CD4-positive, alpha-beta memory T cell (primary cell): ENCODE measurements around the gene PSME2. TPM values are rescaled to one million over a fixed set of nuclear protein-coding genes. Genes with fewer than 3 reads are reported as not detected.
A peak's percentile ranks its signal among the peaks of the same experiment; 100 is the strongest.

Source experiments
- CTCF ChIA-PET: fragments of 350-600 bp; sonication (Branson Sonifier 250); formaldehyde crosslinking; loops from one replicate; lab custom pipeline; 2021; ENCODE audit warnings: inconsistent platforms; ENCODE audit not compliant: partially characterized antibody; lab: Charles Lee
- POLR2A ChIA-PET: fragments of 350-600 bp; sonication (Branson Sonifier 250); formaldehyde crosslinking; loops from one replicate; lab custom pipeline; 2021; ENCODE audit not compliant: partially characterized antibody; lab: Charles Lee
- DNase-seq, 5 donors: peaks; one replicate each; pipeline versions ENCODE4 v3.0.0 to v3.0.0-alpha.2; 2020 to 2022; ENCODE audit warnings: mixed read lengths in 1 of 5
- H3K27ac ChIP-seq: one replicate; pipeline ENCODE4 v1.7.0; 2013; ENCODE audit warnings: low read depth, low read length
- H3K27me3 ChIP-seq: 2 replicates; pipeline ENCODE4 v1.7.0; 2013; ENCODE audit warnings: mild to moderate bottlenecking, low read length, moderate library complexity; ENCODE audit not compliant: insufficient read depth
- H3K36me3 ChIP-seq: 2 replicates; pipeline ENCODE4 v1.7.0; 2013; ENCODE audit warnings: mild to moderate bottlenecking, low read length, moderate library complexity; ENCODE audit not compliant: insufficient read depth
- H3K4me1 ChIP-seq: 2 replicates; pipeline ENCODE4 v1.7.0; 2013; ENCODE audit warnings: mild to moderate bottlenecking, low read length, moderate library complexity; ENCODE audit not compliant: insufficient read depth
- H3K4me3 ChIP-seq, 2 donors: one replicate each; pipeline ENCODE4 v1.7.0; 2013; ENCODE audit warnings: low read length in 2 of 2, mild to moderate bottlenecking in 1 of 2
- H3K9me3 ChIP-seq, 2 donors: one replicate each; pipeline ENCODE4 v1.7.0; 2013; ENCODE audit warnings: low read length in 2 of 2, control low read depth in 1 of 2; ENCODE audit not compliant: control insufficient read depth in 1 of 2
- H3K27ac Mint-ChIP-seq, 7 donors: one replicate each; pipeline ENCODE4 v1.8.0; 2020 to 2021; ENCODE audit warnings: mixed read lengths in 7 of 7, mild to moderate bottlenecking in 6 of 7, inconsistent platforms in 3 of 7, moderate library complexity in 3 of 7
- H3K27me3 Mint-ChIP-seq, 2 donors: one replicate each; pipeline ENCODE4 v1.8.0; 2020 to 2021; ENCODE audit warnings: mixed read lengths in 2 of 2
- H3K36me3 Mint-ChIP-seq, 2 donors: one replicate each; pipeline ENCODE4 v1.8.0; 2020 to 2021; ENCODE audit warnings: mixed read lengths in 2 of 2, inconsistent platforms in 1 of 2, mild to moderate bottlenecking in 1 of 2
- H3K4me1 Mint-ChIP-seq, 4 donors: one replicate each; pipeline ENCODE4 v1.8.0; 2020 to 2021; ENCODE audit warnings: mixed read lengths in 4 of 4, mild to moderate bottlenecking in 1 of 4
- H3K4me3 Mint-ChIP-seq, 8 donors: one replicate each; pipeline ENCODE4 v1.8.0; 2020 to 2021; ENCODE audit warnings: mixed read lengths in 8 of 8, mild to moderate bottlenecking in 7 of 8, moderate library complexity in 6 of 8, inconsistent platforms in 3 of 8
- H3K9me3 Mint-ChIP-seq, 8 donors: one replicate each; pipeline ENCODE4 v1.8.0; 2020 to 2021; ENCODE audit warnings: mixed read lengths in 8 of 8, mild to moderate bottlenecking in 5 of 8, inconsistent platforms in 3 of 8, moderate library complexity in 1 of 8
- intact Hi-C: fragments of 100-400 bp; cut with micrococcal nuclease; formaldehyde crosslinking; loops from one replicate; pipeline ENCODE4 v1.15.1; 2023
- polyA plus RNA-seq, 2 donors: library from polyadenylated mRNA; unstranded; fragments of 300-500 nt; fragmentation: Illumina TruSeq; gene quantifications; one replicate each; pipeline ENCODE4 v1.2.3, GENCODE V29; 2021
- total RNA-seq, 2 experiments: library from RNA; stranded (reverse); gene quantifications; one replicate each; pipeline ENCODE4 v1.2.3, GENCODE V29; 2021

PSME2 gene
- total and polyA plus RNA-seq, 4 experiments from 2014 or later, result 143 to 815 (median 331) TPM

DNA sequence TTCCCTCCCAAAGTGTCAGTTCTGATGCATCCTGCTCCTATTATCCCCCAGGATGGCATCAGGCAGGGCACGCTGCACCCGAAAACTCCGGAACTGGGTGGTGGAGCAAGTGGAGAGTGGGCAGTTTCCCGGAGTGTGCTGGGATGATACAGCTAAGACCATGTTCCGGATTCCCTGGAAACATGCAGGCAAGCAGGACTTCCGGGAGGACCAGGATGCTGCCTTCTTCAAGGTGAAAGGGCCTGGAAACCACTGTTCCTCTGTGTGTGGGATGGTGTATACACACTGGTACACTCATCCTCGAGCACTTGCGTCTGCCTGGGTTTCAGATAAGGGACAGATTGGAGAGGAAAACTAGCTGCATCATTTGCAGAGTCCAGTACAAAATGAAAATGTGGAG is 15.7 kb upstream of the PSME2 start:
- intact Hi-C loops, result no loop called here
- POLR2A ChIA-PET, result interaction anchor here (0.9 to 9.5 kb wide), 22 partner anchors 8 to 268 kb away, joined by 3 to 162 read pairs (median 18); partner anchors contain the start of genes CHMP4A, DCAF11, EMC9 and IPO4
- Histone ChIP-seq H3K27me3 (no peaks in the 10 kb centered on the region), H3K9me3 (no peaks in the 10 kb centered on the region), H3K4me3 (peak overlapping the region; percentile 73 to 97), H3K4me1 (peaks cover 50% of the 10 kb centered on the region), H3K27ac (peak overlapping the region; percentile 90), H3K36me3 (peaks cover 64% of the 10 kb centered on the region)
- peaks cover 29 to 62% (median 49%) of the 10 kb centered on the region in 4 donors for H3K4me1 Mint-ChIP-seq
- peak overlapping the region; percentile 96 to 100 (median 99) for H3K4me3 Mint-ChIP-seq
- H3K36me3 Mint-ChIP-seq, result peaks cover 56 to 83% of the 10 kb centered on the region in 2 donors
- H3K27me3 Mint-ChIP-seq, result no peaks in the 10 kb centered on the region
- CTCF ChIA-PET, result interaction anchor here (0.9 to 6.9 kb wide), 22 partner anchors 10 to 146 kb away, joined by 3 to 110 read pairs (median 6); partner anchors contain the start of genes CIDEB, DCAF11, MDP1 and NRL
- no peaks in the 10 kb centered on the region for H3K9me3 Mint-ChIP-seq
- no peak for DNase-seq
- peak overlapping the region; percentile 97 to 100 (median 99) for H3K27ac Mint-ChIP-seq

- POLR2A ChIA-PET, result interaction anchor here (0.8 to 9.5 kb wide), 29 partner anchors 9 to 270 kb away, joined by 3 to 162 read pairs (median 14); partner anchors contain the start of genes CBLN3, CHMP4A, DCAF11 and DHRS1
- CTCF ChIA-PET, result interaction anchor here (0.7 to 6.9 kb wide), 43 partner anchors 8 to 270 kb away, joined by 3 to 110 read pairs (median 4); partner anchors contain the start of genes CHMP4A, CIDEB, DCAF11 and DHRS1
- peaks cover 66% of the 10 kb centered on the region for H3K36me3 ChIP-seq
- Mint-ChIP-seq H3K4me1 (peaks cover 29 to 60% (median 48%) of the 10 kb centered on the region in 4 donors), H3K9me3 (no peaks in the 10 kb centered on the region), H3K36me3 (peaks cover 54 to 80% of the 10 kb centered on the region in 2 donors), H3K4me3 (peak within 1 kb of the TSS; percentile 96 to 100 (median 99)), H3K27ac (peak within 1 kb of the TSS; percentile 97 to 100 (median 99)), H3K27me3 (no peaks in the 10 kb centered on the region)
- intact Hi-C loops, result loop anchor here (1.0 to 2.0 kb wide), 13 partner anchors 10 to 146 kb away; partner anchors contain the start of genes CHMP4A, DCAF11, EMC9 and IPO4
- no peaks in the 10 kb centered on the region for H3K9me3 ChIP-seq
- DNase-seq, result peak; percentile 94 to 97 (median 95)
- no peaks in the 10 kb centered on the region for H3K27me3 ChIP-seq
- H3K4me1 ChIP-seq, result peaks cover 50% of the 10 kb centered on the region
- peak within 1 kb of the TSS; percentile 73 to 97 for H3K4me3 ChIP-seq
- peak within 1 kb of the TSS; percentile 90 for H3K27ac ChIP-seq
Observed at GRCh38 chr14:24160850-24161804, 14.7 kb upstream of the PSME2 start, which contains the start of gene IRF9. IRF9 (plus strand) TSS chr14:24161265; CDS start chr14:24162145, 880 bp downstream.

GRCh38 chr14:24160499-24160849 is 14.1 kb upstream of the PSME2 start:
- peak overlapping the region; percentile 97 to 100 (median 99) for H3K27ac Mint-ChIP-seq
- H3K4me3 Mint-ChIP-seq, result peak overlapping the region in 6 of 8 donors; percentile 24 to 100 (median 99)
- no peaks in the 10 kb centered on the region for H3K27me3 Mint-ChIP-seq
- no peaks in the 10 kb centered on the region for H3K27me3 ChIP-seq
- POLR2A ChIA-PET, result interaction anchor here (1.0 to 9.5 kb wide), 23 partner anchors 10 to 271 kb away, joined by 3 to 162 read pairs (median 17); partner anchors contain the start of genes CBLN3, CHMP4A, DCAF11 and DHRS1
- peaks cover 66% of the 10 kb centered on the region for H3K36me3 ChIP-seq
- intact Hi-C loops, result loop anchor here (2.0 kb wide), 1 partner anchor 146 kb away; no protein-coding TSS in a partner anchor
- CTCF ChIA-PET, result interaction anchor here (1.0 to 6.9 kb wide), 28 partner anchors 12 to 271 kb away, joined by 3 to 110 read pairs (median 5); partner anchors contain the start of genes CHMP4A, DCAF11, DHRS1 and EMC9
- no peak for DNase-seq
- H3K4me1 Mint-ChIP-seq, result peaks cover 31 to 60% (median 43%) of the 10 kb centered on the region in 4 donors
- H3K4me1 ChIP-seq, result peaks cover 47% of the 10 kb centered on the region
- H3K36me3 Mint-ChIP-seq, result peaks cover 53 to 79% of the 10 kb centered on the region in 2 donors
- no peaks in the 10 kb centered on the region for H3K9me3 ChIP-seq
- H3K4me3 ChIP-seq, result peak overlapping the region in 1 of 2 donors; percentile 73
- no peaks in the 10 kb centered on the region for H3K9me3 Mint-ChIP-seq
- H3K27ac ChIP-seq, result peak overlapping the region; percentile 90

GRCh38 chr14:24159777-24160498 is 13.5 kb upstream of the PSME2 start:
- peak overlapping the region; percentile 90 for H3K27ac ChIP-seq
- ChIA-PET CTCF (interaction anchor here (0.7 to 6.9 kb wide), 20 partner anchors 11 to 272 kb away, joined by 3 to 110 read pairs (median 9); partner anchors contain the start of genes CHMP4A, CIDEB, DCAF11 and EMC9), POLR2A (interaction anchor here (1.7 to 9.5 kb wide), 17 partner anchors 11 to 150 kb away, joined by 6 to 162 read pairs (median 23); partner anchors contain the start of genes CHMP4A, DCAF11, EMC9 and IPO4)
- no peak for DNase-seq
- peak overlapping the region; percentile 79 to 100 (median 99) for H3K27ac Mint-ChIP-seq
- peaks cover 42% of the 10 kb centered on the region for H3K4me1 ChIP-seq
- H3K4me1 Mint-ChIP-seq, result peaks cover 28 to 56% (median 38%) of the 10 kb centered on the region in 4 donors
- no peaks in the 10 kb centered on the region for H3K9me3 ChIP-seq
- no peaks in the 10 kb centered on the region for H3K27me3 Mint-ChIP-seq
- no peak overlapping the region for H3K4me3 ChIP-seq
- H3K36me3 Mint-ChIP-seq, result peaks cover 50 to 78% of the 10 kb centered on the region in 2 donors
- H3K36me3 ChIP-seq, result peaks cover 66% of the 10 kb centered on the region
- intact Hi-C loops, result loop anchor here (2.0 kb wide), 1 partner anchor 145 kb away; no protein-coding TSS in a partner anchor
- no peaks in the 10 kb centered on the region for H3K9me3 Mint-ChIP-seq
- peak overlapping the region in 2 of 8 donors; percentile 24 to 30 for H3K4me3 Mint-ChIP-seq
- H3K27me3 ChIP-seq, result no peaks in the 10 kb centered on the region

DNA sequence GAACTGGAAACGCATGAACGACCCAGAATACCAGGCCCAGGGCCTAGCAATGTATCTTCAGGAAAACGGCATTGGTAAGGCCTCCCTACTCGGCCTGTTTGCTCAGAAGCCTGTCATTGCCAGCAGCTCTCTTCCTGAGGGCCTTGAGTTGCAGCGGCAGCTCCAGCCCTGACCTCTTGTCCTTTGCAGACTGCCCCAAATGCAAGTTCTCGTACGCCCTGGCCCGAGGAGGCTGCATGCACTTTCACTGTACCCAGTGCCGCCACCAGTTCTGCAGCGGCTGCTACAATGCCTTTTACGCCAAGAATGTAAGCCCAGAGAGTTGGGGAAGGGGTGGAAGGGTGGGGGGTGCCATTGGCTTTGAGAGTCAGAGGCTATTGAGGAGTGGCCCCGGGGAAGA is 10.9 kb upstream of the PSME2 start:
- no peak overlapping the region for H3K4me3 ChIP-seq
- ChIA-PET POLR2A (interaction anchor here (0.9 to 9.5 kb wide), 2 partner anchors 10 to 42 kb away, joined by 3 to 162 read pairs; partner anchors contain the start of genes NRL, PSME2 and RNF31), CTCF (interaction anchor here (0.6 to 6.9 kb wide), 4 partner anchors 9 to 189 kb away, joined by 3 to 110 read pairs (median 3); partner anchors contain the start of genes PSME2 and RNF31)
- intact Hi-C loops, result no loop called here
- H3K9me3 Mint-ChIP-seq, result no peaks in the 10 kb centered on the region
- H3K27ac Mint-ChIP-seq, result peak overlapping the region in 4 of 7 donors; percentile 56 to 85 (median 66)
- H3K27ac ChIP-seq, result no peak overlapping the region
- no peak overlapping the region for H3K4me3 Mint-ChIP-seq
- H3K27me3 ChIP-seq, result no peaks in the 10 kb centered on the region
- H3K36me3 ChIP-seq, result peaks cover 49% of the 10 kb centered on the region
- H3K36me3 Mint-ChIP-seq, result peaks cover 40 to 69% of the 10 kb centered on the region in 2 donors
- H3K4me1 Mint-ChIP-seq, result peaks cover 16 to 33% (median 21%) of the 10 kb centered on the region in 4 donors
- DNase-seq, result no peak
- H3K9me3 ChIP-seq, result no peaks in the 10 kb centered on the region
- H3K27me3 Mint-ChIP-seq, result no peaks in the 10 kb centered on the region
- peaks cover 17% of the 10 kb centered on the region for H3K4me1 ChIP-seq

DNA sequence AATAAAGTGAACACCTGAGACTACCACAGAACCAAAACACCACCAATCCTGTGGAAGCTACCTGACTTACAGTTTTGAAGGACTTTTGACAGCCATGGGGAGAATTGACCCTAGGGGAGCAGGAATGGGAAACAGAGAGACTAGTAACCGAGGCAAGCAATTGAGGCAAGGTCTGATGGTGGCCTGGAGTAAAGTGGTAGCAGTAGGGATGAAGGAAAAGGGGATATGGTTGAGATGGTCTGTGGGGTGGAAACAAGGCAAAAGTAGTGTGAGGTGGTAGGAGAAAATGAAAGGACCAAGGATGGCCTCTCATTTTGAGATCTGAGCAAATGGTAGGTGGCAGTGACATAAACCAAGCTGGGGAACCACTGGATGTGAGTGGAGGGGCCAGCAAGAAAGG is 10.4 kb upstream of the PSME2 start:
- no peak for DNase-seq
- Histone ChIP-seq H3K9me3 (no peaks in the 10 kb centered on the region), H3K4me1 (peaks cover 12% of the 10 kb centered on the region), H3K36me3 (peaks cover 52% of the 10 kb centered on the region), H3K27ac (no peak overlapping the region), H3K4me3 (no peak overlapping the region), H3K27me3 (no peaks in the 10 kb centered on the region)
- ChIA-PET CTCF (interaction anchor here (0.6 to 6.9 kb wide), 2 partner anchors 8 to 189 kb away, joined by 3 to 110 read pairs; partner anchors contain the start of genes PSME2 and RNF31), POLR2A (interaction anchor here (9.5 kb wide), 1 partner anchor 9 kb away, joined by 162 read pairs; the partner anchor contains the start of genes PSME2 and RNF31)
- Mint-ChIP-seq H3K36me3 (peaks cover 39 to 67% of the 10 kb centered on the region in 2 donors), H3K27me3 (no peaks in the 10 kb centered on the region), H3K9me3 (no peaks in the 10 kb centered on the region), H3K27ac (peak overlapping the region in 6 of 7 donors; percentile 20 to 85 (median 64)), H3K4me1 (peaks cover 11 to 28% (median 18%) of the 10 kb centered on the region in 4 donors), H3K4me3 (peak overlapping the region in 1 of 8 donors; percentile 32)
- intact Hi-C loops, result no loop called here
